Gastrocnemius medialis (tissue), 4 donors: Measurements from ENCODE around the gene PLEKHN1. TPM values are rescaled to one million over a fixed set of nuclear protein-coding genes. Genes with fewer than 3 reads are reported as not detected.
"Not testable (repeated sequence)": the region's sequence is repeated elsewhere in the genome, so short reads cannot be mapped to it uniquely, and the experiment has no call there.

Experiments used
- ATAC-seq, 2 donors: fragments of 150-250 bp; one replicate each; pipeline ENCODE4 v1.9.1; 2016
- DNase-seq, 2 donors: peaks; one replicate each; pipeline ENCODE4 v3.0.0-alpha.2; 2019
- H3K27ac ChIP-seq, 4 donors: fragments of 200-600 bp; sonication (generic); 1 replicate in 1 of 4; 2 replicates in 3 of 4; pipeline ENCODE4 v1.5.1; 2016 to 2018; ENCODE audit warnings: mild to moderate bottlenecking in 2 of 4, moderate library complexity in 1 of 4
- H3K27me3 ChIP-seq, 3 donors: fragments of 200-600 bp; sonication (generic) in 2 of 3; 1 replicate in 1 of 3; 2 replicates in 2 of 3; pipeline versions ENCODE4 v1.5.1 to v1.6.0; 2016 to 2019; ENCODE audit warnings: mild to moderate bottlenecking in 1 of 3, moderate library complexity in 1 of 3
- H3K36me3 ChIP-seq, 2 donors: fragments of 200-600 bp; sonication (generic) in 1 of 2; one replicate each; pipeline ENCODE4 v1.5.1; 2017 to 2018
- H3K4me1 ChIP-seq, 2 donors: fragments of 200-600 bp; sonication (generic) in 1 of 2; one replicate each; pipeline ENCODE4 v1.5.1; 2016 to 2017; ENCODE audit warnings: mild to moderate bottlenecking in 2 of 2
- H3K4me3 ChIP-seq, 4 donors: fragments of 200-600 bp; sonication (generic) in 3 of 4; 1 replicate in 1 of 4; 2 replicates in 3 of 4; pipeline ENCODE4 v1.5.1; 2016 to 2019; ENCODE audit warnings: mild to moderate bottlenecking in 2 of 4
- H3K9me3 ChIP-seq, 3 donors: fragments of 200-600 bp; sonication (generic) in 2 of 3; 1 replicate in 1 of 3; 2 replicates in 2 of 3; pipeline ENCODE4 v1.5.1; 2016 to 2019
- POLR2A ChIP-seq, 2 donors: fragments of 450-650 bp; IDR thresholded peaks; one replicate each; pipeline ENCODE4 v1.6.1; 2017; ENCODE audit warnings: antibody characterized with exemption in 2 of 2, mild to moderate bottlenecking in 2 of 2, moderate library complexity in 2 of 2
- in situ Hi-C, 4 donors: fragments of 200-750 bp; cut with MboI; loops; one replicate each; pipeline versions ENCODE4 v1.15.0 to v1.8.0; 2017; ENCODE audit warnings: low sequenced_read_pairs in 4 of 4
- intact Hi-C: fragments of 100-400 bp; cut with DNase I; formaldehyde crosslinking; loops from one replicate; pipeline ENCODE4 v1.15.1; 2023; ENCODE audit warnings: low total_unique reads
- total RNA-seq, 4 donors: library from RNA; depleted of rRNA; stranded (reverse); fragments of >200 nt; gene quantifications; one replicate each; pipeline versions ENCODE4 v1.1.0 to v1.2.3, GENCODE V29; 2016
- TF ChIP-seq, protein P1 (sequence below), 5 experiments: fragments of 450-650 bp in 3 of 5; fragments of 200-600 bp in 2 of 5; sonication (generic) in 2 of 5; IDR thresholded peaks in 4 of 5; conservative IDR thresholded peaks in 1 of 5; 1 replicate in 4 of 5; 2 replicates in 1 of 5; pipeline ENCODE4 v1.5.1; 2016 to 2019; ENCODE audit warnings: antibody characterized with exemption in 5 of 5, mild to moderate bottlenecking in 3 of 5, moderate library complexity in 3 of 5

PLEKHN1 gene
- total RNA-seq, 4 donors from 2014 or later = 0.23 TPM; not detected in 3

DNA sequence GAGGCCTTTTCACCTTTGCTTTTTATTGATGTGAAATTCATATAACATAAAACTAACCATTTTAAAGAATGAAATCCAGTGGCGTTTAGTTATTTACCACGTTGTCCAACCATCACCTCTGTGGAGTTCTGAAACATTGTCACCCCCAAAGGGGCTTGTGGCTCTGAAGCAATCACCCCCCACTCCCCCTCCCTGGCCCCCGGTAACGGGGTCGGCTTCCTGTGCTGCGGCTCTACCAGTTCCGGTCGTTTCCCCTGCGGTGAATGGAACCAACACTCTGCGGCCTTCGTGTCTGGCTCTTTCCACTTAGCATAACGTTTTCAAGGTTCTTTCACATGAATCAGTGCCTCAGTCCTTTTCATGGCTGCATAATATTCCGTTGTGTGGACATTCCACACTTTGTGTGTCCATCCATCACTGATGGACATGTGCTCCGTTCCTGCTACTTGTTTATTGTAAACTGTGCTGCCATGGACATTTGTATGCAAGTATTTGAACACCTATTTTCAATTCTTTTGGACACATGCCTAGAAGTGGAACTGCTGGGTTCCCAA is 45.2 kb downstream of the PLEKHN1 start:
- no peak for TF ChIP-seq POLR2A (IDR thresholded peaks at IDR 0.05)
- TF ChIP-seq, protein P1, sequence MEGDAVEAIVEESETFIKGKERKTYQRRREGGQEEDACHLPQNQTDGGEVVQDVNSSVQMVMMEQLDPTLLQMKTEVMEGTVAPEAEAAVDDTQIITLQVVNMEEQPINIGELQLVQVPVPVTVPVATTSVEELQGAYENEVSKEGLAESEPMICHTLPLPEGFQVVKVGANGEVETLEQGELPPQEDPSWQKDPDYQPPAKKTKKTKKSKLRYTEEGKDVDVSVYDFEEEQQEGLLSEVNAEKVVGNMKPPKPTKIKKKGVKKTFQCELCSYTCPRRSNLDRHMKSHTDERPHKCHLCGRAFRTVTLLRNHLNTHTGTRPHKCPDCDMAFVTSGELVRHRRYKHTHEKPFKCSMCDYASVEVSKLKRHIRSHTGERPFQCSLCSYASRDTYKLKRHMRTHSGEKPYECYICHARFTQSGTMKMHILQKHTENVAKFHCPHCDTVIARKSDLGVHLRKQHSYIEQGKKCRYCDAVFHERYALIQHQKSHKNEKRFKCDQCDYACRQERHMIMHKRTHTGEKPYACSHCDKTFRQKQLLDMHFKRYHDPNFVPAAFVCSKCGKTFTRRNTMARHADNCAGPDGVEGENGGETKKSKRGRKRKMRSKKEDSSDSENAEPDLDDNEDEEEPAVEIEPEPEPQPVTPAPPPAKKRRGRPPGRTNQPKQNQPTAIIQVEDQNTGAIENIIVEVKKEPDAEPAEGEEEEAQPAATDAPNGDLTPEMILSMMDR (IDR thresholded peaks at IDR 0.05 in 4 of 5, conservative IDR thresholded peaks at IDR 0.05 in 1 of 5) = no peak
- intact Hi-C loops = no loop called here
- Histone ChIP-seq H3K4me1 (peaks cover 0 to 10% of the 10 kb centered on the region in 2 donors), H3K27me3 (no peaks in the 10 kb centered on the region), H3K9me3 (no peaks in the 10 kb centered on the region), H3K4me3 (no peak overlapping the region), H3K27ac (no peak overlapping the region), H3K36me3 (no peaks in the 10 kb centered on the region)
- in situ Hi-C loops = no loop called here
- ATAC-seq (no peak), DNase-seq (no peak)

DNA sequence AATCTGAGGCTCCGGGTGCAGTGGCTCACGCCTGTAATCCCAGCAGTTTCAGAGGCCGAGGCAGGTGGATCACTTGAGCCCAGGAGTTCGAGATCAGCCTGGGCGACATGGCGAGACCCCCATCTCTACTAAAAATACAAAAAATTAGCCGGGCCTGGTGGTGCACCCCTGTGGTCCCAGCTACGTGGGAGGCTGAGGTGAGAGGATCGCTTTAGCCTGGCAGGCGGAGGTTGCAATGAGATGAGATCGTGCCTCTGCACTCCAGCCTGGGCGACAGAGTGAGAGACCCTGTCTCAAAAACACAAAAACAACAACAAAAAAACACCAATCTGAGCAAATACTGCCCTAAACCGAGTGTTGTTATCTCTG is 46.4 kb downstream of the PLEKHN1 start:
- DNase-seq, ATAC-seq, H3K27me3 ChIP-seq, H3K9me3 ChIP-seq, in situ Hi-C loops, H3K36me3 ChIP-seq: not testable (repeated sequence)
- intact Hi-C loops = loop anchor here (1.0 kb wide), 1 partner anchor 12 kb away; the partner anchor contains the start of gene HES4
- Histone ChIP-seq H3K27ac (peak overlapping the region; percentile 81 to 86 (median 84)), H3K4me1 (peaks cover 0 to 10% of the 10 kb centered on the region in 2 donors), H3K4me3 (peak overlapping the region; percentile 71 to 84 (median 75))

DNA sequence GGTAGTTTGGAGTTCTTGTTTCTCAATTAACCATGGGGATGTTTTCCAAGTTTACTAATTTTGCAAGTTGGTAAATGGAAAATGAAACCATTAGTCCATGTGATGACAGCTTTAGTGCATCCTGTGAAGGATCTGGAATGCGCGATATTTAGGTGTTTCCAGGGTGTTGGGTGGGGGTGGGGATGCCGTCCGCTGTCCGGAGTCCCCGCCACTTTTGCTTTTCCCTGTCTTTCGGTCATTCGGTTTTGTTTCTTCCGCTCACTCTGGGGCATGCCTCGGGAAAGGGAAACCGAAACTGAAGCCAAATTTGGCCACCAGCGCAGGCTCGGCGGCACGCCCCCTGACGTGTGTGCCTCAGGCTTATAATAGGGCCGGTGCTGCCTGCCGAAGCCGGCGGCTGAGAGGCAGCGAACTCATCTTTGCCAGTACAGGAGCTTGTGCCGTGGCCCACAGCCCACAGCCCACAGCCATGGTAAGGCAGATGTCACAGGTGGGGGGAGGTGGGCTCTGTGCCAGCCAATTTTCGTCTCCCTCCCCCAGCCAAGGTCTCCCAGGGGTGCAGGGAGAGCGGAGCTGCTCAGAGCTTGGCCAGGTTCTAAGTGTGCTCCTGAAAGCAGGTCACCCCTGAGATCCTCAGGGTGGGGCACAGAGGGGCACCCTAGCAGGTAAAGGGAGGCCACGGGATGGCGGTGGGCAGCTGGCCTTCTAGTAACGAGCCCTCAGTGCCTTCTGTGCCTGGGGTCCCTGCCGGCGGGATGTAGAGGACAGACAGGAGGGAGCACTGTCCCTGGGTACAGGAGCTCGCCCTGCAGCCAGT is 47.0 kb downstream of the PLEKHN1 start, which contains the start of gene ISG15:
ISG15 (plus strand) TSS at position 393 of the 817 bp plus-strand sequence; CDS start at position 470, 77 bp downstream.
- Histone ChIP-seq H3K27ac (peak within 1 kb of the TSS; percentile 81 to 86 (median 84)), H3K4me1 (peaks cover 0 to 10% of the 10 kb centered on the region in 2 donors), H3K4me3 (peak within 1 kb of the TSS; percentile 71 to 84 (median 75)), H3K27me3 (no peaks in the 10 kb centered on the region), H3K36me3 (no peaks in the 10 kb centered on the region), H3K9me3 (no peaks in the 10 kb centered on the region)
- in situ Hi-C loops (no loop called here), intact Hi-C loops (loop anchor here (1.0 kb wide), 1 partner anchor 13 kb away; the partner anchor contains the start of gene HES4)
- ATAC-seq = peak; percentile 90 to 95
- peak; percentile 66 to 85 for TF ChIP-seq POLR2A (IDR thresholded peaks at IDR 0.05)
- TF ChIP-seq, protein P1 (IDR thresholded peaks at IDR 0.05 in 4 of 5, conservative IDR thresholded peaks at IDR 0.05 in 1 of 5) = no peak
- DNase-seq = peak; percentile 73 to 86

DNA sequence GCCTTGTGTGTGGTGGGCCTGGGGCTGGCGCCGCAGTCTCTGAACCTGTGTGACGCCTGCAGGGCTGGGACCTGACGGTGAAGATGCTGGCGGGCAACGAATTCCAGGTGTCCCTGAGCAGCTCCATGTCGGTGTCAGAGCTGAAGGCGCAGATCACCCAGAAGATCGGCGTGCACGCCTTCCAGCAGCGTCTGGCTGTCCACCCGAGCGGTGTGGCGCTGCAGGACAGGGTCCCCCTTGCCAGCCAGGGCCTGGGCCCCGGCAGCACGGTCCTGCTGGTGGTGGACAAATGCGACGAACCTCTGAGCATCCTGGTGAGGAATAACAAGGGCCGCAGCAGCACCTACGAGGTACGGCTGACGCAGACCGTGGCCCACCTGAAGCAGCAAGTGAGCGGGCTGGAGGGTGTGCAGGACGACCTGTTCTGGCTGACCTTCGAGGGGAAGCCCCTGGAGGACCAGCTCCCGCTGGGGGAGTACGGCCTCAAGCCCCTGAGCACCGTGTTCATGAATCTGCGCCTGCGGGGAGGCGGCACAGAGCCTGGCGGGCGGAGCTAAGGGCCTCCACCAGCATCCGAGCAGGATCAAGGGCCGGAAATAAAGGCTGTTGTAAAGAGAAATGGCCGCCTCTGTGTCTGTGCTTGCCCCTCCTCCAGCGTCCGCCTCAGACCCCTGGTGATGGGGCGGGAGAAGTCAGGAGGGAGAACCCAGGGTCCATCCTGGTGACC is 47.8 kb downstream of the PLEKHN1 start:
- Histone ChIP-seq H3K36me3 (no peaks in the 10 kb centered on the region), H3K27ac (peak overlapping the region; percentile 81 to 86 (median 84)), H3K4me1 (peaks cover 2 to 10% of the 10 kb centered on the region in 2 donors), H3K9me3 (no peaks in the 10 kb centered on the region), H3K27me3 (no peaks in the 10 kb centered on the region), H3K4me3 (peak overlapping the region; percentile 71 to 84 (median 75))
- no peak for DNase-seq
- no peak for TF ChIP-seq POLR2A (IDR thresholded peaks at IDR 0.05)
- TF ChIP-seq, protein P1 (IDR thresholded peaks at IDR 0.05 in 4 of 5, conservative IDR thresholded peaks at IDR 0.05 in 1 of 5) = no peak
- intact Hi-C loops = loop anchor here (1.0 kb wide), 1 partner anchor 14 kb away; the partner anchor contains the start of gene HES4
- peak in 1 of 2 donors; percentile 8 for ATAC-seq
- in situ Hi-C loops = no loop called here
